ENCODE measurements around the gene LEPROT.

LEPROT gene

DNA sequence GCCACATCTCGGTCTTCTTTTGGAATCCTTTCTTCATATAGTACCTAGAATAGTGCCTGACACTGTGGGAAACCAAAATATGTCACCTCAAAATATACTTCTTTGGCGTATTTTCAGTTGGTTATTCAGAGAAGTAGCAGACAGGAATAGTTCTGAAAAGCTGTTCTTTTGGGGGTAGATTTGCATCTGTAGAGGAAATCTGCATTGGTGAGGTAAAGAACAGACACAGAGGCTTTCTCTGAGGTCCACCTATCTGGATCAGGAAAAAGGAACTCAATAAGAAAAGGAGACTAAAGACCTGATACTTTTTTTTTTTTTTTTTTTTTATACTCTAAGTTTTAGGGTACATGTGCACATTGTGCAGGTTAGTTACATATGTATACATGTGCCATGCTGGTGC lies 23.2 kb downstream of the LEPROT start:
- Histone ChIP-seq H3K4me1 (ENCODE audit: control insufficient read depth, low read length) (no peaks in the 10 kb centered on the region), H3K27me3 (ENCODE audit: control insufficient read depth, low read length) (0 out of 2 replicates have a peak, but pooled peaks cover 8% of the 10 kb centered on the region), H3K27ac (ENCODE audit: low read depth, low read length) (no peak overlapping the region), H3K36me3 (ENCODE audit: control insufficient read depth, low read length) (no peaks in the 10 kb centered on the region), H3K4me2 (ENCODE audit: low read length) (no peak overlapping the region), H4K20me1 (ENCODE audit: control insufficient read depth, insufficient read depth, low read depth, low read length) (no peaks in the 10 kb centered on the region), H3K4me3 (ENCODE audit: low read length) (no peak overlapping the region), H3K9me2 (replicated peaks; ENCODE audit: control insufficient read depth, low read length) (no peaks in the 10 kb centered on the region), H3K79me2 (ENCODE audit: control insufficient read depth, low read length) (no peaks in the 10 kb centered on the region), H3K9me3 (ENCODE audit: control insufficient read depth, insufficient read depth, low read length) (no peaks in the 10 kb centered on the region), H3F3A (ENCODE audit: control insufficient read depth, insufficient read depth) (no peaks in the 10 kb centered on the region)
- TF ChIP-seq EZH2phosphoT487 (IDR thresholded peaks at IDR 0.05; ENCODE audit: borderline replicate concordance, low read length), result no peak
- TF ChIP-seq, protein P1, sequence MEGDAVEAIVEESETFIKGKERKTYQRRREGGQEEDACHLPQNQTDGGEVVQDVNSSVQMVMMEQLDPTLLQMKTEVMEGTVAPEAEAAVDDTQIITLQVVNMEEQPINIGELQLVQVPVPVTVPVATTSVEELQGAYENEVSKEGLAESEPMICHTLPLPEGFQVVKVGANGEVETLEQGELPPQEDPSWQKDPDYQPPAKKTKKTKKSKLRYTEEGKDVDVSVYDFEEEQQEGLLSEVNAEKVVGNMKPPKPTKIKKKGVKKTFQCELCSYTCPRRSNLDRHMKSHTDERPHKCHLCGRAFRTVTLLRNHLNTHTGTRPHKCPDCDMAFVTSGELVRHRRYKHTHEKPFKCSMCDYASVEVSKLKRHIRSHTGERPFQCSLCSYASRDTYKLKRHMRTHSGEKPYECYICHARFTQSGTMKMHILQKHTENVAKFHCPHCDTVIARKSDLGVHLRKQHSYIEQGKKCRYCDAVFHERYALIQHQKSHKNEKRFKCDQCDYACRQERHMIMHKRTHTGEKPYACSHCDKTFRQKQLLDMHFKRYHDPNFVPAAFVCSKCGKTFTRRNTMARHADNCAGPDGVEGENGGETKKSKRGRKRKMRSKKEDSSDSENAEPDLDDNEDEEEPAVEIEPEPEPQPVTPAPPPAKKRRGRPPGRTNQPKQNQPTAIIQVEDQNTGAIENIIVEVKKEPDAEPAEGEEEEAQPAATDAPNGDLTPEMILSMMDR (IDR thresholded peaks at IDR 0.05; ENCODE audit: low read depth, low read length, poor library complexity, severe bottlenecking), result no peak

DNA sequence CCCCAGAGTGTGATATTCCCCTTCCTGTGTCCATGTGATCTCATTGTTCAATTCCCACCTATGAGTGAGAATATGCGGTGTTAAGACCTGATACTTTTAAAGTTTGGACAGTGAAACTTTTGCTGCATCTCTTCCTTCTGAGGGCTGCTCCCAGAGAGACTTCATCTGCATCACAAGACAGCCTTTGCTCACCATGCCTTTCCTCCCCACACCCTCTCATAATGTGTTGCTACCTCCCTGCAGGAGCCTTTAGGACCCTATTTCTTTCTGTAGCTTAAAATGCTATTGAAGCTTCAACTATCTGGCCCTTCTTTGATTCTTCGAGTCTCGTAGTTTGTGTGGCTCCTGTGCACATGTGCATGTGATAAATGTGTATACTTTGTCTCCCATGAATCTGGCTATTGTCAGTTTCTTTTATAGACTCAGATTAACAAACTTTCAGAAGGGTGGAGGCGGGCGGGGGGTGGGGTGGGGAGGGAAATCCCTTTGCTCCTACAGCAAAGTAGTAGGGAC lies 23.7 kb downstream of the LEPROT start:
- H3K4me1 ChIP-seq (ENCODE audit: control insufficient read depth, low read length), result no peaks in the 10 kb centered on the region
- H3F3A ChIP-seq (ENCODE audit: control insufficient read depth, insufficient read depth), result no peaks in the 10 kb centered on the region
- H3K9me3 ChIP-seq (ENCODE audit: control insufficient read depth, insufficient read depth, low read length), result no peaks in the 10 kb centered on the region
- no peaks in the 10 kb centered on the region for H3K36me3 ChIP-seq (ENCODE audit: control insufficient read depth, low read length)
- no peaks in the 10 kb centered on the region for H4K20me1 ChIP-seq (ENCODE audit: control insufficient read depth, insufficient read depth, low read depth, low read length)
- no peak overlapping the region for H3K4me2 ChIP-seq (ENCODE audit: low read length)
- no peak overlapping the region for H3K4me3 ChIP-seq (ENCODE audit: low read length)
- no peaks in the 10 kb centered on the region for H3K9me2 ChIP-seq (replicated peaks; ENCODE audit: control insufficient read depth, low read length)
- H3K27ac ChIP-seq (ENCODE audit: low read depth, low read length), result no peak overlapping the region
- H3K79me2 ChIP-seq (ENCODE audit: control insufficient read depth, low read length), result no peaks in the 10 kb centered on the region
- H3K27me3 ChIP-seq (ENCODE audit: control insufficient read depth, low read length), result 0 out of 2 replicates have a peak, but pooled peaks cover 8% of the 10 kb centered on the region
- TF ChIP-seq, protein P1 (IDR thresholded peaks at IDR 0.05; ENCODE audit: low read depth, low read length, poor library complexity, severe bottlenecking), result no peak
- TF ChIP-seq EZH2phosphoT487 (IDR thresholded peaks at IDR 0.05; ENCODE audit: borderline replicate concordance, low read length), result no peak

DNA sequence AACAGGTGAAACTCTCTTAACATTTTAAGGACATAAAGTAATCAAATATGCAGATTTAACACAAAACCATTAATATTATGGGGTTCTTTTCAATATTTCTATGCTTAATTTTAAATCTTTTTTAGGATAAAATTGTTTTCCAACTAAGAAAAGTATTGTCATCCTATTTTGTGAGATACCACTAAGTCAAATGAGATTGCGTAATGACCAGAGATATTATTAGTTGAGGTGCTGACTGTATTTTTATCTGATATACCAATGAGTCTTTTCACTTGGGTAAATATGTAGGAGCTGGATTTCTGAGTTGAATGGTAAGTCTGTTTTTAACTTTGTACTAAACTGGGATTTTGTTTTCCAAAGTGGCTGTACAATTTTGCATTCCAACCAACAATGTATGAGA lies 25.4 kb downstream of the LEPROT start:
- Histone ChIP-seq H3K27ac (ENCODE audit: low read depth, low read length) (no peak overlapping the region), H3K4me1 (ENCODE audit: control insufficient read depth, low read length) (no peaks in the 10 kb centered on the region), H3K4me2 (ENCODE audit: low read length) (no peak overlapping the region), H3K36me3 (ENCODE audit: control insufficient read depth, low read length) (no peaks in the 10 kb centered on the region), H3F3A (ENCODE audit: control insufficient read depth, insufficient read depth) (no peaks in the 10 kb centered on the region), H3K9me2 (replicated peaks; ENCODE audit: control insufficient read depth, low read length) (no peaks in the 10 kb centered on the region), H3K9me3 (ENCODE audit: control insufficient read depth, insufficient read depth, low read length) (no peaks in the 10 kb centered on the region), H3K4me3 (ENCODE audit: low read length) (no peak overlapping the region), H3K79me2 (ENCODE audit: control insufficient read depth, low read length) (no peaks in the 10 kb centered on the region), H3K27me3 (ENCODE audit: control insufficient read depth, low read length) (0 out of 2 replicates have a peak, but pooled peaks cover 8% of the 10 kb centered on the region), H4K20me1 (ENCODE audit: control insufficient read depth, insufficient read depth, low read depth, low read length) (no peaks in the 10 kb centered on the region)
- TF ChIP-seq, protein P1 (IDR thresholded peaks at IDR 0.05; ENCODE audit: low read depth, low read length, poor library complexity, severe bottlenecking), result no peak
- TF ChIP-seq EZH2phosphoT487 (IDR thresholded peaks at IDR 0.05; ENCODE audit: borderline replicate concordance, low read length), result no peak

Measured in DOHH2 (cell line).